IPS-11a (cell line): ENCODE data around the gene ADAMTS2.

ENCODE experiments used
- H3K4me3 ChIP-seq: one replicate; pipeline ENCODE4 v1.5.1; 2013; ENCODE audit warnings: low read depth, low read length, control low read depth

Gene ADAMTS2

GRCh38 chr5:179166886-179167841 is 178.1 kb downstream of the ADAMTS2 start:
- H3K4me3 ChIP-seq = no peak overlapping the region

- no peak overlapping the region for H3K4me3 ChIP-seq
Measured at GRCh38 chr5:179166171-179166885, 178.9 kb downstream of the ADAMTS2 start.

GRCh38 chr5:179165421-179166170 is 179.7 kb downstream of the ADAMTS2 start:
- no peak overlapping the region for H3K4me3 ChIP-seq

GRCh38 chr5:179164331-179165311 is 180.6 kb downstream of the ADAMTS2 start:
- no peak overlapping the region for H3K4me3 ChIP-seq

GRCh38 chr5:179163236-179164155 is 181.8 kb downstream of the ADAMTS2 start:
- H3K4me3 ChIP-seq = no peak overlapping the region

GRCh38 chr5:179162351-179163235 is 182.7 kb downstream of the ADAMTS2 start:
- H3K4me3 ChIP-seq = no peak overlapping the region

GRCh38 chr5:179161901-179162300 is 183.4 kb downstream of the ADAMTS2 start:
- H3K4me3 ChIP-seq = no peak overlapping the region

GRCh38 chr5:179160584-179160983 is 184.7 kb downstream of the ADAMTS2 start:
- no peak overlapping the region for H3K4me3 ChIP-seq

GRCh38 chr5:179158556-179158955 is 186.7 kb downstream of the ADAMTS2 start:
- H3K4me3 ChIP-seq = no peak overlapping the region

- H3K4me3 ChIP-seq = no peak overlapping the region
Measured at GRCh38 chr5:179154991-179155955, 190.0 kb downstream of the ADAMTS2 start.

- H3K4me3 ChIP-seq = no peak overlapping the region
Measured at GRCh38 chr5:179154346-179154990, 190.8 kb downstream of the ADAMTS2 start.

GRCh38 chr5:179153921-179154345 is 191.3 kb downstream of the ADAMTS2 start:
- no peak overlapping the region for H3K4me3 ChIP-seq

- no peak overlapping the region for H3K4me3 ChIP-seq
Measured at GRCh38 chr5:179153341-179153901, 191.8 kb downstream of the ADAMTS2 start.

- H3K4me3 ChIP-seq = no peak overlapping the region
Measured at GRCh38 chr5:179152941-179153340, 192.3 kb downstream of the ADAMTS2 start.

GRCh38 chr5:179152144-179152895 is 192.9 kb downstream of the ADAMTS2 start:
- H3K4me3 ChIP-seq = no peak overlapping the region
